GM12878 (cell line): ENCODE data around the gene INHA. TPM values are rescaled to one million over a fixed set of nuclear protein-coding genes. Genes with fewer than 3 reads are reported as not detected.

Experiments
- ATAC-seq: fragments of 200-7000 bp; cut with Tn5 transposase; 3 replicates; pipeline ENCODE4 v1.9.1; 2020; ENCODE audit warnings: mild to moderate bottlenecking, moderate library complexity
- BruUV-seq: library from RNA; stranded (reverse); fragments of 400-500 nt; replicated peaks from 2 replicates; lab custom pipeline; 2021; lab: Mats Ljungman, UMichigan
- CTCF ChIA-PET: fragments of 300-600 bp; sonication (Branson Sonifier 250); formaldehyde crosslinking; extraction: SDS; loops from one replicate; lab custom pipeline; 2021; ENCODE audit warnings: inconsistent platforms; lab: Yijun Ruan, JAX
- POLR2A ChIA-PET: fragments of 350-600 bp; formaldehyde crosslinking; extraction: SDS; loops from one replicate; lab custom pipeline; 2021; ENCODE audit warnings: inconsistent platforms; lab: Charles Lee
- RAD21 ChIA-PET: fragments of 300-600 bp; sonication (Branson Sonifier 250); formaldehyde crosslinking; loops from one replicate; lab custom pipeline; 2023; ENCODE audit warnings: antibody characterized with exemption; ENCODE audit not compliant: unreplicated experiment; lab: Charles Lee
- SMC1A ChIA-PET: fragments of 300-600 bp; sonication (Branson Sonifier 250); formaldehyde crosslinking; loops from one replicate; lab custom pipeline; 2023; ENCODE audit not compliant: unreplicated experiment, uncharacterized antibody; lab: Charles Lee
- DNase-seq: peaks from one replicate; pipeline ENCODE4 v3.0.0-alpha.2; 2011; ENCODE audit warnings: low read depth, low spot score
- FAIRE-seq: peaks from 3 replicates; lab custom pipeline; 2011; peaks lifted over from hg19 to GRCh38; lab: Jason Lieb, UNC
- H2AFZ ChIP-seq: 2 replicates; pipeline ENCODE4 v1.6.0; 2011; ENCODE audit warnings: low read depth, low read length, control low read depth; ENCODE audit not compliant: control insufficient read depth
- H3K27ac ChIP-seq: 2 replicates; pipeline ENCODE4 v1.5.1; 2011; ENCODE audit warnings: control low read depth; ENCODE audit not compliant: control insufficient read depth, insufficient read depth
- H3K27me3 ChIP-seq, 2 experiments: replicated peaks in 1 of 2; 2 replicates each; pipeline versions ENCODE4 v1.6.0 to v1.6.1; 2011; ENCODE audit warnings: low read length in 1 of 2; ENCODE audit not compliant: control insufficient read depth in 2 of 2, insufficient read depth in 2 of 2
- H3K36me3 ChIP-seq, 2 experiments: 2 replicates each; pipeline ENCODE4 v1.5.1; 2011; ENCODE audit warnings: low read length in 1 of 2; ENCODE audit not compliant: control insufficient read depth in 2 of 2, insufficient read depth in 2 of 2
- H3K4me1 ChIP-seq: 2 replicates; pipeline ENCODE4 v1.6.1; 2011; ENCODE audit warnings: mild to moderate bottlenecking, low read length, moderate library complexity, mixed read lengths; ENCODE audit not compliant: control insufficient read depth, insufficient read depth
- H3K4me2 ChIP-seq: 2 replicates; pipeline ENCODE4 v1.6.0; 2011; ENCODE audit warnings: control low read depth; ENCODE audit not compliant: control insufficient read depth, insufficient read depth
- H3K4me3 ChIP-seq: fragments of 200-600 bp; sonication (generic); 2 replicates; pipeline ENCODE4 v1.5.1; 2016
- H3K79me2 ChIP-seq: 2 replicates; pipeline ENCODE4 v1.6.0; 2011; ENCODE audit warnings: low read length; ENCODE audit not compliant: control insufficient read depth, insufficient read depth
- H3K9ac ChIP-seq: 2 replicates; pipeline ENCODE4 v1.8.0; 2011; ENCODE audit warnings: low read length, control low read depth, mixed read lengths; ENCODE audit not compliant: control insufficient read depth, insufficient read depth
- H3K9me3 ChIP-seq: replicated peaks from 3 replicates; pipeline ENCODE4 v1.5.1; 2011; ENCODE audit warnings: mild to moderate bottlenecking, low read length; ENCODE audit not compliant: control insufficient read depth, insufficient read depth
- H4K20me1 ChIP-seq: 2 replicates; pipeline ENCODE4 v1.6.0; 2011; ENCODE audit not compliant: control insufficient read depth, insufficient read depth
- BHLHE40 ChIP-seq, 2 experiments: fragments of 450-650 bp in 1 of 2; IDR thresholded peaks; 2 replicates each; pipeline ENCODE4 v1.6.1; 2011 to 2017; ENCODE audit warnings: low read depth in 2 of 2, borderline replicate concordance in 1 of 2, improper control_type of control experiment in 1 of 2, low read length in 1 of 2, mild to moderate bottlenecking in 1 of 2
- CBX5 ChIP-seq: sonication (generic); IDR thresholded peaks from 2 replicates; pipeline ENCODE4 v1.6.1; 2016; ENCODE audit warnings: low read depth, moderate library complexity, mild to moderate bottlenecking, inconsistent platforms
- CHD4 ChIP-seq: fragments of 200-600 bp; sonication (generic); IDR thresholded peaks from 2 replicates; pipeline ENCODE4 v1.6.1; 2016; ENCODE audit warnings: mild to moderate bottlenecking
- FOXM1 ChIP-seq: IDR thresholded peaks from 2 replicates; pipeline ENCODE4 v1.6.1; 2012; ENCODE audit warnings: low read depth, mild to moderate bottlenecking, inconsistent platforms, low read length, moderate library complexity
- IRF4 ChIP-seq: IDR thresholded peaks from 2 replicates; pipeline ENCODE4 v1.6.1; 2011; ENCODE audit warnings: low read depth, low read length
- MTA2 ChIP-seq: fragments of 450-650 bp; IDR thresholded peaks from 2 replicates; pipeline ENCODE4 v1.6.1; 2016; ENCODE audit warnings: low read depth, mild to moderate bottlenecking, moderate library complexity
- RFX5 ChIP-seq: IDR thresholded peaks from 2 replicates; pipeline ENCODE4 v1.6.1; 2011; ENCODE audit warnings: low read depth, low read length, improper control_type of control experiment
- SMARCA5 ChIP-seq: fragments of 450-650 bp; IDR thresholded peaks from 2 replicates; pipeline ENCODE4 v1.6.1; 2017; ENCODE audit warnings: mild to moderate bottlenecking
- SMC3 ChIP-seq: IDR thresholded peaks from 2 replicates; pipeline ENCODE4 v1.6.1; 2011; ENCODE audit warnings: low read length, improper control_type of control experiment, borderline replicate concordance
- SP1 ChIP-seq: IDR thresholded peaks from one replicate; pipeline ENCODE4 v1.6.1; 2011; ENCODE audit warnings: low read depth, low read length
- ZZZ3 ChIP-seq: IDR thresholded peaks from 2 replicates; pipeline ENCODE4 v1.6.1; 2011; ENCODE audit warnings: low read depth; ENCODE audit not compliant: control insufficient read depth, insufficient read length
- WGBS: methylation state at CpG from one replicate; pipeline ENCODE4 v1.1.6; 2016; ENCODE audit warnings: low lambda C conversion rate; ENCODE audit not compliant: insufficient replicate concordance, insufficient coverage; ENCODE audit errors: missing lambda C conversion rate; 5-methylcytosine and 5-hydroxymethylcytosine counted together
- in situ Hi-C: fragments of 300-500 bp; cut with MboI; formaldehyde crosslinking; loops from 9 replicates; pipeline ENCODE4 v1.14.3; 2018; ENCODE audit warnings: mixed read lengths
- intact Hi-C: fragments of 100-400 bp; cut with micrococcal nuclease; formaldehyde crosslinking; loops from one replicate; pipeline ENCODE4 v1.14.2; 2022; ENCODE audit not compliant: unreplicated experiment
- polyA plus RNA-seq, 11 experiments: library from polyadenylated mRNA; depleted of rRNA in 4 of 11; unstranded in 6 of 11; stranded (reverse) in 5 of 11; fragments of >200 nt; fragmentation: Nextera tagmentation in 4 of 11; fragmentation: Illumina TruSeq in 1 of 11; extraction: Ambion mirVana in 4 of 11; extraction: Trizol in 1 of 11; gene quantifications; 1 replicate in 1 of 11; 2 replicates in 10 of 11; pipeline versions ENCODE4 v1.2.1 to v1.2.3, GENCODE V29; 2011 to 2016; ENCODE audit warnings: inconsistent platforms in 2 of 11, missing spikeins in 2 of 11, low read depth in 1 of 11
- total RNA-seq, 4 experiments: library from RNA; depleted of rRNA in 3 of 4; stranded (reverse); fragments of >200 nt in 3 of 4; fragmentation: Illumina TruSeq in 1 of 4; extraction: Trizol in 1 of 4; gene quantifications; 2 replicates each; pipeline versions ENCODE4 v1.2.1 to v1.2.3, GENCODE V29; 2013 to 2021

INHA gene
- total and polyA plus RNA-seq, 10 of the 15 experiments (the other 5 are each of a cell fraction or from before 2014, with no cell fraction given), result not detected

DNA sequence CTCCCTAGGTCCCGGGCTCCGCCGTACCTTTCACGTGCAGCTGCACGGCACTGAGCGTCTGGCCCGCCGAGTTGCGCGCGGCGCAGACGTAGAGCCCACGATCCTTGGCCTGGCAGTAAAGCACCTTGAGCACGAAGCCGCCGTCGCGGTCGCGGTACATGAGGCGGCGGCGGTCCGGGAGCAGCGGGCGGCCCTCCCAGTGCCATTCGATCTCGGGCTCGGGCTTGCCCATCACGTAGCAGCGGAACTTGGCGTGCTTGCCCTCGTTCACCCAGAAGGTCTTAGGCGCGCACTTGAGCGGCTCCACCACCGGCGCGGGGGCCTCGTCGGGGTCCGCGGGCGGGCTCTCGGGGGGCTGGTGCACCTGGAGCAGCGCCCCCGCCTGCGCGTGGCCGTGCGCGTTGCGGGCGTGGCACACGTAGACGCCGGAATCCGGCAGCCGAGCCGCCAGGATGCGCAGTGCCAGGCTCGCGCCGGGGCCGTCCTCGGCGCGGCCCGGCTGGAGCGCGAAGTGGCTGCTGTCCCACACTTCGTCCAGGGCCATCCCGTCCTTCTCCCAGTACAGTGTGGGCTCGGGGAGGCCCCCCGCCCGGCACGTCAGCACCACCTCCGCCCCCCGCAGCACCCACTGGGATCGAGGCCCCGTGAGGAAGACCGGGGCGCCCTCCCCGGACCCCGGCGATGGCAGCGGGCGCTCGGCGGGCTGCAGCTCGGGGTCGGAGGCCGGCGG, 1.8 kb upstream of the INHA start:
- TF ChIP-seq SMARCA5 (no peak), ZZZ3 (no peak), CBX5 (no peak), SP1 (no peak), FOXM1 (no peak), BHLHE40 (IDR thresholded peaks at IDR 0.05; ENCODE audit: borderline replicate concordance in 1 of 2, low read depth in 2 of 2, low read length in 1 of 2) (no peak), MTA2 (no peak), SMC3 (no peak), IRF4 (no peak), RFX5 (no peak), CHD4 (no peak)
- no peaks in the 10 kb centered on the region for H3K4me1 ChIP-seq
- no peaks in the 10 kb centered on the region for H3K36me3 ChIP-seq
- no peak for ATAC-seq
- 60% methylated on average over 78 of the region's 95 CpGs for WGBS
- DNase-seq, result no peak
- ChIA-PET RAD21 (no interaction called here), SMC1A (no interaction called here), CTCF (no interaction called here), POLR2A (no interaction called here)
- no peak overlapping the region for H2AFZ ChIP-seq
- no peak overlapping the region for H3K27ac ChIP-seq
- H4K20me1 ChIP-seq, result no peaks in the 10 kb centered on the region
- no TSS peak for BruUV-seq
- H3K9ac ChIP-seq, result no peak overlapping the region
- intact Hi-C loops (no loop called here), in situ Hi-C loops (no loop called here)
- H3K79me2 ChIP-seq, result no peaks in the 10 kb centered on the region
- H3K4me2 ChIP-seq, result no peak overlapping the region
- H3K9me3 ChIP-seq, result no peaks in the 10 kb centered on the region
- no peak overlapping the region for H3K4me3 ChIP-seq
- FAIRE-seq, result no peak
- H3K27me3 ChIP-seq, result peaks cover 2 to 5% of the 10 kb centered on the region in 2 experiments; a peak in 3 of 4 replicates
